Esophagus (tissue), 2 donors: ENCODE results near the gene MPP3. TPM values are rescaled to one million over a fixed set of nuclear protein-coding genes. Genes with fewer than 3 reads are reported as not detected.
"Not testable (repeated sequence)": the region's sequence is repeated elsewhere in the genome, so short reads cannot be mapped to it uniquely, and the experiment has no call there.

ENCODE experiments used
- H3K27ac ChIP-seq, 2 donors: one replicate each; pipeline ENCODE4 v1.5.1; 2013; ENCODE audit warnings: low read depth in 2 of 2, mild to moderate bottlenecking in 2 of 2, inconsistent platforms in 1 of 2, low read length in 1 of 2, moderate library complexity in 1 of 2
- H3K27me3 ChIP-seq, 2 donors: one replicate each; pipeline ENCODE4 v1.6.1; 2013; ENCODE audit warnings: low read length in 2 of 2, control low read depth in 1 of 2, mild to moderate bottlenecking in 1 of 2; ENCODE audit not compliant: insufficient read depth in 2 of 2, control insufficient read depth in 1 of 2
- H3K36me3 ChIP-seq, 2 donors: one replicate each; pipeline ENCODE4 v1.6.1; 2013; ENCODE audit warnings: low read length in 1 of 2; ENCODE audit not compliant: control insufficient read depth in 2 of 2, insufficient read depth in 2 of 2
- H3K4me1 ChIP-seq, 2 donors: one replicate each; pipeline ENCODE4 v1.6.1; 2013; ENCODE audit warnings: low read length in 1 of 2; ENCODE audit not compliant: control insufficient read depth in 2 of 2, insufficient read depth in 2 of 2
- H3K4me3 ChIP-seq, 2 donors: one replicate each; pipeline ENCODE4 v1.5.1; 2013; ENCODE audit warnings: low read length in 2 of 2, mild to moderate bottlenecking in 2 of 2, low read depth in 1 of 2, moderate library complexity in 1 of 2
- H3K9me3 ChIP-seq, 2 donors: one replicate each; pipeline ENCODE4 v1.6.1; 2013; ENCODE audit warnings: mild to moderate bottlenecking in 2 of 2, low read depth in 1 of 2, low read length in 1 of 2, moderate library complexity in 1 of 2; ENCODE audit not compliant: control insufficient read depth in 2 of 2, insufficient read depth in 1 of 2
- WGBS, 2 donors: extraction: QIAGEN DNeasy Blood & Tissue Kit; methylation state at CpG; one replicate each; pipeline ENCODE4 v1.1.7; 2013; 5-methylcytosine and 5-hydroxymethylcytosine counted together
- polyA plus RNA-seq, 2 donors: library from polyadenylated mRNA; stranded (reverse); fragments of 200-250 nt; gene quantifications; one replicate each; pipeline ENCODE4 v1.2.3, GENCODE V29; 2013
- donor health status: healthy with polysubstance abuse.
- donor health status: Bipolar disorder and iron deficiency.

Gene MPP3
- polyA plus RNA-seq, 2 donors, result 5.6 to 9.6 TPM

- WGBS, 2 donors, result 71 to 74% methylated on average over 9 of the region's 9 CpGs
- not testable (repeated sequence) for H3K36me3 ChIP-seq, H3K27ac ChIP-seq, H3K4me1 ChIP-seq, H3K27me3 ChIP-seq, H3K9me3 ChIP-seq, H3K4me3 ChIP-seq
Observed at GRCh38 chr17:43798024-43798423, 34.9 kb downstream of the MPP3 start.

DNA sequence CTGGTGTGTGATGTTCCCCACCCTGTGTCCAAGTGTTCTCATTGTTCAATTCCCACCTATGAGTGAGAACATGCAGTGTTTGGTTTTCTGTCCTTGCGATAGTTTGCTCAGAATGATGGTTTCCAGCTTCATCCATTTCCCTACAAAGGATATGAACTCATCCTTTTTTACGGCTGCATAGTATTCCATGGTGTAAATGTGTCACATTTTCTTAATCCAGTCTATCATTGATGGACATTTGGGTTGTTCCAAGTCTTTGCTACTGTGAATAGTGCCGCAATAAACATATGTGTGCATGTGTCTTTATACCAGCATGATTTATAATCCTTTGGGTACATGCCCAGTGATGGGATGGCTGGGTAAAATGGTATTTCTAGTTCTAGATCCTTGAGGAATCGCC, 40.3 kb downstream of the MPP3 start:
- not testable (repeated sequence) for H3K4me3 ChIP-seq, H3K27ac ChIP-seq, H3K4me1 ChIP-seq, H3K9me3 ChIP-seq, H3K36me3 ChIP-seq, H3K27me3 ChIP-seq
- WGBS, 2 donors, result 84 to 87% methylated on average over 4 of the region's 4 CpGs

DNA sequence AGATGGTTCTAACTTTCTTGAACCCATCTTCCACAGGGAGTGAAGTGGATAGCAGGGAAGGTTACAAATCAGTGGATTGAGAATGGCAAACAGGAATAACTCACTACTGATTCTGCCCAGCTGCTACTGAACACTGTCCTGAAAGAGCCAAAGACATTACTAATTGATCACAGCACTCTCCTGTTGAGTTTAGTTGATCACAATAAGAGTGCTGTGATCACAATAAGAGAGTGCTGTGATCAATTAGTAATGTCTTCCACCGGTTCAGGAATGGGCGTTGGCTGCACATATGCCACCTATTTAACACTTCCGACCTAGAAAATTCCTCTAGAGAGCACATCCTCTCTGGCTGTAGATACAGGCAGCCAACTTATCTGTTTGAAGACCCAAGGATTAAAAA, 41.4 kb downstream of the MPP3 start:
- Histone ChIP-seq H3K9me3 (no peaks in the 10 kb centered on the region), H3K27ac (no peak overlapping the region), H3K27me3 (no peaks in the 10 kb centered on the region), H3K4me1 (no peaks in the 10 kb centered on the region), H3K36me3 (no peaks in the 10 kb centered on the region), H3K4me3 (no peak overlapping the region)
- WGBS, 2 donors, result 11 to 13% methylated on average over 3 of the region's 3 CpGs

- H3K9me3 ChIP-seq, result no peaks in the 10 kb centered on the region
- no peaks in the 10 kb centered on the region for H3K36me3 ChIP-seq
- no peak overlapping the region for H3K4me3 ChIP-seq
- 55 to 71% methylated on average over 14 of the region's 14 CpGs for WGBS, 2 donors
- no peaks in the 10 kb centered on the region for H3K27me3 ChIP-seq
- H3K27ac ChIP-seq, result no peak overlapping the region
- no peaks in the 10 kb centered on the region for H3K4me1 ChIP-seq
Observed at GRCh38 chr17:43790311-43790940, 42.5 kb downstream of the MPP3 start.

DNA sequence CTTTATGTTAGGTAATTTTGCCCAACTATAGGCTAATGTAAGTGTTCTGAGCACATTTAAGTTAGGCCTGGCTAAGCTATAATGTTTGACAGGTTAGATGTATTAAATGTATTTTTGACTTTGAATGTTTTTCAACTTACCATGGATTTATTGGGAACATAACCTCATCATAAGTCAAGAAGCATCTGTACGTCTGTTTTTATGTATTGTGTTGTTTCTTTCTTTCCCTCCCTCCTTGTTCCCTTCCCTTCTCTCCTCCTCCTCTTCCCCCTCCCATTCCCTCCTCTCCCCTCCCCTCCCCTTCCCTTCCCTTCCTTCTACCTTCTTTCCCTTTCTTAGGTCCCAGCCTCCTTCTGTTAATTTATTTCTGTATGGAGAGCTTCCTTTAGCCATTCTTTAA, 43.5 kb downstream of the MPP3 start:
- no peaks in the 10 kb centered on the region for H3K27me3 ChIP-seq
- H3K36me3 ChIP-seq, result no peaks in the 10 kb centered on the region
- no peaks in the 10 kb centered on the region for H3K9me3 ChIP-seq
- H3K27ac ChIP-seq, result no peak overlapping the region
- H3K4me3 ChIP-seq, result no peak overlapping the region
- no peaks in the 10 kb centered on the region for H3K4me1 ChIP-seq
- 83 to 95% methylated on average over 1 of the region's 1 CpG for WGBS, 2 donors

GRCh38 chr17:43788540-43788939, 44.4 kb downstream of the MPP3 start:
- no peaks in the 10 kb centered on the region for H3K4me1 ChIP-seq
- no peak overlapping the region for H3K27ac ChIP-seq
- H3K36me3 ChIP-seq, result no peaks in the 10 kb centered on the region
- no peak overlapping the region for H3K4me3 ChIP-seq
- H3K9me3 ChIP-seq, result no peaks in the 10 kb centered on the region
- 81 to 92% methylated on average over 5 of the region's 5 CpGs for WGBS, 2 donors
- H3K27me3 ChIP-seq, result no peaks in the 10 kb centered on the region

DNA sequence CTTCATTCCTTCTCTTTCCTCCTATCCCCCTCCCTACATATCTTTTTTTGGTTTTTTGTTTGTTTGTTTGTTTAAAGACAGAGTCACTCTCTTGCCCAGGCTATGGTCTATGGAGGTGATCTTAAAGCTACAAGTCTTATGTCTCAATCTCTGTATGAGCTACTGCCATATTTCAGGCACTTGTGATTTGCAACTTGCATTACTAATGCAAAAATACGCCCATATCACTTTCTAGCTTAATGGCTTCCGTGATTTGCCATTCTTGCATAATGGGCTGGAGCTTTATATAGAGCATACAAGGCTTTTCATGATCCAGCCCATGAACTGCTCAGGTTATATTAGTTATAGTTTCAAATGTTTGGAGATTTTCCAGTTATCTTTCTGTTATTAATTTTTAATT, 45.2 kb downstream of the MPP3 start:
- H3K4me3 ChIP-seq, result no peak overlapping the region
- H3K4me1 ChIP-seq, result no peaks in the 10 kb centered on the region
- no peaks in the 10 kb centered on the region for H3K27me3 ChIP-seq
- 69 to 77% methylated on average over 2 of the region's 2 CpGs for WGBS, 2 donors
- H3K36me3 ChIP-seq, result no peaks in the 10 kb centered on the region
- H3K9me3 ChIP-seq, result no peaks in the 10 kb centered on the region
- H3K27ac ChIP-seq, result no peak overlapping the region

GRCh38 chr17:43784628-43785101, 48.3 kb downstream of the MPP3 start:
- Histone ChIP-seq H3K36me3 (no peaks in the 10 kb centered on the region), H3K27me3 (no peaks in the 10 kb centered on the region), H3K27ac (no peak overlapping the region), H3K4me3 (no peak overlapping the region), H3K9me3 (no peaks in the 10 kb centered on the region), H3K4me1 (no peaks in the 10 kb centered on the region)
- WGBS, 2 donors, result 71 to 74% methylated on average over 5 of the region's 5 CpGs

DNA sequence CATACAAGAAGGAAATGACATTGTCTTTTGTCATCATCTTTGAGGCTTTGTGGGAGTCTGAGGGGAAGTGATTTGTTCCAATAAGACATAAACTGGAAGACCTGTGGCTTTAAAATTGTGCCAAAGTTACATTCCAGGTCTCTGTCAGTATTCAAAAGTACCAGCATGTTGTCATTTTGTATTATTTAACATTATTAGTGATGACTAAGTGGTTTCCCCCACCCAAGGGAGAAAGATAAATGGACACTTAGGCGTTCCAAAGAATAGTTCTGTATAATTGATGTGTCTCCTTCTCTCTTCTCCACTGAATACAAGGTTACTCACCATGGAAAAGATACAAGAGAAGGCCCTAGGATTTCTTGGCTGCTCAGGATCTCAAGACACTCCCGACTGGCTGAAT, 48.9 kb downstream of the MPP3 start:
- no peaks in the 10 kb centered on the region for H3K9me3 ChIP-seq

GRCh38 chr17:43782913-43783680, 49.8 kb downstream of the MPP3 start:
- Histone ChIP-seq H3K4me3 (no peak overlapping the region), H3K36me3 (no peaks in the 10 kb centered on the region), H3K9me3 (no peaks in the 10 kb centered on the region), H3K4me1 (peaks cover 0 to 2% of the 10 kb centered on the region in 2 donors), H3K27ac (no peak overlapping the region), H3K27me3 (no peaks in the 10 kb centered on the region)
- WGBS, 2 donors, result 83 to 84% methylated on average over 15 of the region's 15 CpGs

More for the DNA sequence above, 48.9 kb downstream of the MPP3 start:
- Histone ChIP-seq H3K36me3 (no peaks in the 10 kb centered on the region), H3K27ac (no peak overlapping the region), H3K27me3 (no peaks in the 10 kb centered on the region), H3K4me3 (no peak overlapping the region), H3K4me1 (peaks cover 0 to 2% of the 10 kb centered on the region in 2 donors)
- 73 to 77% methylated on average over 2 of the region's 2 CpGs for WGBS, 2 donors
